ENCODE results near the gene ZNF710.

The ZNF710 gene

DNA sequence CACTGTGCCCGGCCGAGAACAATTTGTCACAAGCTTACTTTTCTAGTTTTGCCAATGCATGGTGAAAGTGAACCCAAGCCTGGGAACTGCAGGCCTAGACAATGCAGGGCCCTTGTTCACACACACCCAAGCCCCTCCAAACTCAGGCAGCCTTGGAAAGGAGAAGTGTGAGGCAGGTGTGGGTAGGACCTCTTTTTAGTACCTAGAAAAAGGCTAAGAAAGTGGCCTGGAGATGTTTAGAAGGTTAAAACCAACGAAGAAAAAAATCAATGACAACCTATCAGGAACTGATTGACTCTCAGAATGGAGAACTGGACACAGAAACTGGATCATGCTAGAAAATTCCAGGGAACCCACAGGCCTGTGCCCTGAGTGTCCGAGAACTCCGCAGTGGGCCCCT, 82.3 kb downstream of the ZNF710 start:
- H3K4me1 ChIP-seq: no peaks in the 10 kb centered on the region
- TF ChIP-seq, protein P1, sequence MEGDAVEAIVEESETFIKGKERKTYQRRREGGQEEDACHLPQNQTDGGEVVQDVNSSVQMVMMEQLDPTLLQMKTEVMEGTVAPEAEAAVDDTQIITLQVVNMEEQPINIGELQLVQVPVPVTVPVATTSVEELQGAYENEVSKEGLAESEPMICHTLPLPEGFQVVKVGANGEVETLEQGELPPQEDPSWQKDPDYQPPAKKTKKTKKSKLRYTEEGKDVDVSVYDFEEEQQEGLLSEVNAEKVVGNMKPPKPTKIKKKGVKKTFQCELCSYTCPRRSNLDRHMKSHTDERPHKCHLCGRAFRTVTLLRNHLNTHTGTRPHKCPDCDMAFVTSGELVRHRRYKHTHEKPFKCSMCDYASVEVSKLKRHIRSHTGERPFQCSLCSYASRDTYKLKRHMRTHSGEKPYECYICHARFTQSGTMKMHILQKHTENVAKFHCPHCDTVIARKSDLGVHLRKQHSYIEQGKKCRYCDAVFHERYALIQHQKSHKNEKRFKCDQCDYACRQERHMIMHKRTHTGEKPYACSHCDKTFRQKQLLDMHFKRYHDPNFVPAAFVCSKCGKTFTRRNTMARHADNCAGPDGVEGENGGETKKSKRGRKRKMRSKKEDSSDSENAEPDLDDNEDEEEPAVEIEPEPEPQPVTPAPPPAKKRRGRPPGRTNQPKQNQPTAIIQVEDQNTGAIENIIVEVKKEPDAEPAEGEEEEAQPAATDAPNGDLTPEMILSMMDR (IDR thresholded peaks at IDR 0.05): no peak
- no peak overlapping the region for H3K4me3 ChIP-seq (ENCODE audit: low read depth, low read length)
- no peaks in the 10 kb centered on the region for H3K36me3 ChIP-seq (ENCODE audit: control insufficient read depth, insufficient read depth, low read length)
- no peaks in the 10 kb centered on the region for H3K27me3 ChIP-seq (ENCODE audit: control insufficient read depth, insufficient read depth, low read length)
- H3K4me2 ChIP-seq (ENCODE audit: low read length): no peak overlapping the region
- H3K9ac ChIP-seq: no peak overlapping the region
- no peak overlapping the region for H2AFZ ChIP-seq
- H3K27ac ChIP-seq: no peak overlapping the region
- H3K9me3 ChIP-seq (ENCODE audit: control insufficient read depth, low read length): no peaks in the 10 kb centered on the region
- H3K79me2 ChIP-seq: no peaks in the 10 kb centered on the region

DNA sequence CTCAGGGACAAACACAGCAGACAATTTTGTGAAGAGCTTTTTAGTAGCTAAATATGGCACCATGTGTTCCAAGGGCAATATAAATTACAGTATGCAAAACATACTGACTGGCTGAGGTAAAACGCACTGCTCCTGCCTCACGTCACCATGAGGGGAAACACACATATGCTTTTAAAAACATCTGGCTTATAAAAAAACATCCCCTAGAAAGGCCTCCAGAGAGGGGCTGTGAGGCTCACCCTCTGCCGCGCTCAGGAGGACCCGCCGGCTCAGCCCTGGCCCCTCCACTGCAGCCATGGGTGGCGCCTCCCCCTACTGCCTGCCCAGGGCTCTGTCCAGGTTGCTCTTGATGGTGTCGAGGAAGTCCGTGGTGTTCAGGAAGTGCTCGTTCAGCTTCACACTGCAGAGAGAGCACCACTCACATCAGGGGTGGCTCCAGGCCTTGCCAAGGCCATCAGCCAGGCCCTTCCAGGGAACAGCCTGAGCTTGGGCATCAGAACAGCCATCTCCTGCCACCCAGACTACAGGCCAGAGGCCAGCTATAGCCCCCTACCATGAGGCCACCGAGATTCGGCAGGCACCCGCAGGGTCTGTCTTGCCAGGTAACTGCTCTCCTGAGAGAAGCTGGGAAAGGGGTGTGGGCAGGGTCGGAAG, 83.0 kb downstream of the ZNF710 start:
- H3K4me1 ChIP-seq: no peaks in the 10 kb centered on the region
- no peaks in the 10 kb centered on the region for H3K36me3 ChIP-seq (ENCODE audit: control insufficient read depth, insufficient read depth, low read length)
- TF ChIP-seq, protein P1 (IDR thresholded peaks at IDR 0.05): no peak
- H3K27ac ChIP-seq: no peak overlapping the region
- H3K4me2 ChIP-seq (ENCODE audit: low read length): no peak overlapping the region
- no peak overlapping the region for H3K4me3 ChIP-seq (ENCODE audit: low read depth, low read length)
- no peak overlapping the region for H2AFZ ChIP-seq
- no peaks in the 10 kb centered on the region for H3K9me3 ChIP-seq (ENCODE audit: control insufficient read depth, low read length)
- no peak overlapping the region for H3K9ac ChIP-seq
- no peaks in the 10 kb centered on the region for H3K79me2 ChIP-seq
- H3K27me3 ChIP-seq (ENCODE audit: control insufficient read depth, insufficient read depth, low read length): no peaks in the 10 kb centered on the region

- no peak overlapping the region for H3K27ac ChIP-seq
- H3K4me3 ChIP-seq (ENCODE audit: low read depth, low read length): no peak overlapping the region
- no peaks in the 10 kb centered on the region for H3K79me2 ChIP-seq
- H3K36me3 ChIP-seq (ENCODE audit: control insufficient read depth, insufficient read depth, low read length): no peaks in the 10 kb centered on the region
- no peaks in the 10 kb centered on the region for H3K4me1 ChIP-seq
- no peaks in the 10 kb centered on the region for H3K9me3 ChIP-seq (ENCODE audit: control insufficient read depth, low read length)
- H2AFZ ChIP-seq: no peak overlapping the region
- no peak overlapping the region for H3K9ac ChIP-seq
- no peak overlapping the region for H3K4me2 ChIP-seq (ENCODE audit: low read length)
- no peaks in the 10 kb centered on the region for H3K27me3 ChIP-seq (ENCODE audit: control insufficient read depth, insufficient read depth, low read length)
- TF ChIP-seq, protein P1 (IDR thresholded peaks at IDR 0.05): no peak
Observed at GRCh38 chr15:90084876-90085423, 83.8 kb downstream of the ZNF710 start.

- Histone ChIP-seq H3K27me3 (ENCODE audit: control insufficient read depth, insufficient read depth, low read length) (no peaks in the 10 kb centered on the region), H3K9ac (no peak overlapping the region), H3K36me3 (ENCODE audit: control insufficient read depth, insufficient read depth, low read length) (no peaks in the 10 kb centered on the region), H3K9me3 (ENCODE audit: control insufficient read depth, low read length) (no peaks in the 10 kb centered on the region), H3K4me2 (ENCODE audit: low read length) (no peak overlapping the region), H3K79me2 (no peaks in the 10 kb centered on the region), H3K4me1 (no peaks in the 10 kb centered on the region), H2AFZ (no peak overlapping the region), H3K27ac (no peak overlapping the region), H3K4me3 (ENCODE audit: low read depth, low read length) (no peak overlapping the region)
- TF ChIP-seq, protein P1 (IDR thresholded peaks at IDR 0.05): no peak
Observed at GRCh38 chr15:90085565-90085964, 84.4 kb downstream of the ZNF710 start.

DNA sequence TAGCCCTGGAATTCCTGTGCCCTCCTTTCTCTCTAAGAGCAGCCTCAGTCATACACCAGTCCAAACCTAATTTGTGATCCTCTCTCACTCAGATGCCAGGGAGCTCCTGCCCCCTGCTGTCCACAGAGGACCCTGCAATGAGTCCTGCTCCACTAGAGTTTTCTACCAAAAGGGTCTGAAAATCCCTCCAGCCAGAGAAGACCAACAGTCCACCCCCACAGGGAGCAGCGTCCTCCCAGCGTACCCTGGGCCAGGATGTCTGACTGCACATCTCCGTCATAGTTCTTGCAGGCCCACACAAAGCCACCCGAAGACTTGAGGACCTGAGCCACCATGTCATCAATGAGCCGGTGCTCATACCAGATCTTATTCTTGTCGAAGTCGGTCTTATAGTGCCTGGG, 85.7 kb downstream of the ZNF710 start:
- H3K9me3 ChIP-seq (ENCODE audit: control insufficient read depth, low read length): no peaks in the 10 kb centered on the region
- H3K27ac ChIP-seq: no peak overlapping the region
- H3K9ac ChIP-seq: no peak overlapping the region
- TF ChIP-seq, protein P1 (IDR thresholded peaks at IDR 0.05): peak; percentile 50
- H3K4me2 ChIP-seq (ENCODE audit: low read length): no peak overlapping the region
- no peaks in the 10 kb centered on the region for H3K27me3 ChIP-seq (ENCODE audit: control insufficient read depth, insufficient read depth, low read length)
- no peak overlapping the region for H2AFZ ChIP-seq
- no peak overlapping the region for H3K4me3 ChIP-seq (ENCODE audit: low read depth, low read length)
- H3K36me3 ChIP-seq (ENCODE audit: control insufficient read depth, insufficient read depth, low read length): no peaks in the 10 kb centered on the region
- no peaks in the 10 kb centered on the region for H3K4me1 ChIP-seq
- H3K79me2 ChIP-seq: no peaks in the 10 kb centered on the region
